IMR-90 (cell line): ENCODE results near the gene FOXP1. TPM values are rescaled to one million over a fixed set of nuclear protein-coding genes. Genes with fewer than 3 reads are reported as not detected.

ENCODE experiments used
- ATAC-seq: fragments of 200-7000 bp; cut with Tn5 transposase; 2 replicates; pipeline ENCODE4 v1.9.1; 2020; ENCODE audit warnings: low read depth, mild to moderate bottlenecking, moderate library complexity
- BruUV-seq: library from RNA; stranded (reverse); fragments of 400-500 nt; replicated peaks from 2 replicates; lab custom pipeline; 2021; lab: Mats Ljungman, UMichigan
- CTCF ChIA-PET: fragments of 300-600 bp; formaldehyde crosslinking; extraction: SDS; loops from one replicate; lab custom pipeline; 2021; ENCODE audit warnings: antibody characterized with exemption; lab: Yijun Ruan, JAX
- POLR2A ChIA-PET: fragments of 300-600 bp; sonication (Branson Sonifier 250); formaldehyde crosslinking; loops from one replicate; lab custom pipeline; 2022; ENCODE audit warnings: antibody characterized with exemption; ENCODE audit not compliant: unreplicated experiment; lab: Charles Lee
- DNase-seq: peaks from one replicate; pipeline ENCODE4 v3.0.0; 2013
- H2AFZ ChIP-seq: replicated peaks from 2 replicates; pipeline ENCODE3; 2013; ENCODE audit warnings: low read length, mild to moderate bottlenecking; ENCODE audit not compliant: poor library complexity
- H2AK5ac ChIP-seq: 2 replicates; pipeline ENCODE4 v1.6.1; 2013; ENCODE audit warnings: low read depth, low read length, inconsistent platforms
- H2AK9ac ChIP-seq: replicated peaks from 2 replicates; pipeline ENCODE3; 2013; ENCODE audit warnings: mild to moderate bottlenecking, low read depth, low read length, moderate library complexity; ENCODE audit not compliant: poor library complexity
- H2BK120ac ChIP-seq: 2 replicates; pipeline ENCODE4 v1.6.1; 2013; ENCODE audit warnings: low read depth, low read length, inconsistent platforms
- H2BK15ac ChIP-seq: 3 replicates; pipeline ENCODE4 v1.6.1; 2013; ENCODE audit warnings: low read depth, low read length, inconsistent platforms
- H2BK20ac ChIP-seq: 2 replicates; pipeline ENCODE4 v1.6.1; 2013; ENCODE audit warnings: low read depth, mild to moderate bottlenecking, inconsistent platforms, low read length, moderate library complexity
- H2BK5ac ChIP-seq: 2 replicates; pipeline ENCODE4 v1.6.1; 2013; ENCODE audit warnings: mild to moderate bottlenecking, low read depth, low read length, inconsistent platforms; ENCODE audit not compliant: poor library complexity, severe bottlenecking
- H3K14ac ChIP-seq: replicated peaks from 2 replicates; pipeline ENCODE4 v1.6.1; 2013; ENCODE audit warnings: low read depth, low read length, inconsistent platforms
- H3K18ac ChIP-seq: 2 replicates; pipeline ENCODE4 v1.6.1; 2013; ENCODE audit warnings: low read depth, low read length, control low read depth
- H3K23ac ChIP-seq: 2 replicates; pipeline ENCODE4 v1.6.1; 2013; ENCODE audit warnings: low read depth, low read length, inconsistent platforms
- H3K27ac ChIP-seq: 2 replicates; pipeline ENCODE4 v1.5.1; 2013; ENCODE audit warnings: mild to moderate bottlenecking, control low read depth, low read length; ENCODE audit not compliant: insufficient read depth
- H3K27me3 ChIP-seq: 2 replicates; pipeline ENCODE4 v1.6.1; 2013; ENCODE audit warnings: low read length; ENCODE audit not compliant: control insufficient read depth, insufficient read depth
- H3K36me3 ChIP-seq: 2 replicates; pipeline ENCODE4 v1.6.1; 2013; ENCODE audit warnings: low read length, mixed read lengths; ENCODE audit not compliant: control insufficient read depth, insufficient read depth
- H3K4ac ChIP-seq: 2 replicates; pipeline ENCODE4 v1.6.1; 2013; ENCODE audit warnings: low read depth, low read length, inconsistent platforms
- H3K4me1 ChIP-seq: 2 replicates; pipeline ENCODE4 v1.6.1; 2013; ENCODE audit warnings: low read length, mixed read lengths; ENCODE audit not compliant: control insufficient read depth, insufficient read depth
- H3K4me2 ChIP-seq: 2 replicates; pipeline ENCODE4 v1.6.1; 2013; ENCODE audit warnings: low read depth, mild to moderate bottlenecking, control low read depth, low read length, moderate library complexity
- H3K4me3 ChIP-seq: 2 replicates; pipeline ENCODE4 v1.5.1; 2013; ENCODE audit warnings: low read depth, mild to moderate bottlenecking, control low read depth, low read length, moderate library complexity; ENCODE audit not compliant: insufficient read depth
- H3K56ac ChIP-seq: 2 replicates; pipeline ENCODE4 v1.6.1; 2013; ENCODE audit warnings: low read length, inconsistent platforms; ENCODE audit not compliant: insufficient read depth; ENCODE audit errors: extremely low read depth
- H3K79me1 ChIP-seq, 2 experiments: 2 replicates each; pipeline ENCODE4 v1.6.1; 2013; ENCODE audit warnings: low read length in 2 of 2, inconsistent platforms in 1 of 2, low read depth in 1 of 2
- H3K9ac ChIP-seq: 2 replicates; pipeline ENCODE4 v1.6.1; 2013; ENCODE audit warnings: low read depth, low read length, control low read depth
- H3K9me1 ChIP-seq: 2 replicates; pipeline ENCODE4 v1.6.1; 2013; ENCODE audit warnings: low read length, inconsistent platforms; ENCODE audit not compliant: insufficient read depth
- H3K9me3 ChIP-seq: 2 replicates; pipeline ENCODE4 v1.6.1; 2013; ENCODE audit warnings: low read length; ENCODE audit not compliant: control insufficient read depth, insufficient read depth
- H4K20me1 ChIP-seq: 2 replicates; pipeline ENCODE4 v1.6.1; 2013; ENCODE audit warnings: low read length, inconsistent platforms; ENCODE audit not compliant: insufficient read depth
- H4K5ac ChIP-seq: 2 replicates; pipeline ENCODE4 v1.6.1; 2013; ENCODE audit warnings: mild to moderate bottlenecking, low read depth, low read length, control low read depth
- H4K8ac ChIP-seq, 2 experiments: 2 replicates each; pipeline ENCODE4 v1.6.1; 2013; ENCODE audit warnings: low read depth in 2 of 2, low read length in 2 of 2, control low read depth in 1 of 2, inconsistent platforms in 1 of 2
- H4K91ac ChIP-seq: 2 replicates; pipeline ENCODE4 v1.6.1; 2013; ENCODE audit warnings: low read depth, low read length, inconsistent platforms; ENCODE audit not compliant: insufficient read depth
- MAZ ChIP-seq: IDR thresholded peaks from 2 replicates; pipeline ENCODE4 v1.6.1; 2012; ENCODE audit warnings: low read depth, mild to moderate bottlenecking, low read length, improper control_type of control experiment, moderate library complexity, borderline replicate concordance
- NFE2L2 ChIP-seq: fragments of 150-350 bp; IDR thresholded peaks from 2 replicates; pipeline ENCODE4 v1.6.1; 2016; ENCODE audit warnings: low read depth, mild to moderate bottlenecking, low read length
- WGBS, 2 experiments: methylation state at CpG; one replicate each; pipeline versions ENCODE4 v1.1.5 to v1.1.7; 2013; ENCODE audit warnings: missing lambda C conversion rate in 2 of 2; ENCODE audit not compliant: insufficient read length in 1 of 2; ENCODE audit errors: extremely low coverage in 2 of 2; 5-methylcytosine and 5-hydroxymethylcytosine counted together
- dilution Hi-C: fragments of 300-500 bp; cut with HindIII; formaldehyde crosslinking; loops from one replicate; pipeline ENCODE4 v1.14.3; 2018; ENCODE audit warnings: low sequenced_read_pairs; ENCODE audit not compliant: unreplicated experiment
- in situ Hi-C: fragments of 300-500 bp; cut with MboI; formaldehyde crosslinking; loops from 3 replicates; pipeline ENCODE4 v1.14.3; 2019; ENCODE audit warnings: low sequenced_read_pairs, inconsistent platforms, mixed read lengths
- intact Hi-C: fragments of 100-400 bp; cut with micrococcal nuclease; formaldehyde crosslinking; loops from 2 replicates; pipeline ENCODE4 v1.10.0; 2022
- polyA plus RNA-seq, 3 experiments: library from polyadenylated mRNA; depleted of rRNA; stranded (reverse); fragments of >200 nt; gene quantifications; 2 replicates each; pipeline ENCODE4 v1.2.3, GENCODE V29; 2012; ENCODE audit warnings: low replicate concordance in 1 of 3
- total RNA-seq: library from RNA; depleted of rRNA; stranded (reverse); fragments of >200 nt; gene quantifications from 2 replicates; pipeline ENCODE4 v1.2.3, GENCODE V29; 2012

FOXP1 gene
- total and polyA plus RNA-seq, 2 of the 4 experiments (the other 2 are of a cell fraction): 37.0 to 132 TPM

DNA sequence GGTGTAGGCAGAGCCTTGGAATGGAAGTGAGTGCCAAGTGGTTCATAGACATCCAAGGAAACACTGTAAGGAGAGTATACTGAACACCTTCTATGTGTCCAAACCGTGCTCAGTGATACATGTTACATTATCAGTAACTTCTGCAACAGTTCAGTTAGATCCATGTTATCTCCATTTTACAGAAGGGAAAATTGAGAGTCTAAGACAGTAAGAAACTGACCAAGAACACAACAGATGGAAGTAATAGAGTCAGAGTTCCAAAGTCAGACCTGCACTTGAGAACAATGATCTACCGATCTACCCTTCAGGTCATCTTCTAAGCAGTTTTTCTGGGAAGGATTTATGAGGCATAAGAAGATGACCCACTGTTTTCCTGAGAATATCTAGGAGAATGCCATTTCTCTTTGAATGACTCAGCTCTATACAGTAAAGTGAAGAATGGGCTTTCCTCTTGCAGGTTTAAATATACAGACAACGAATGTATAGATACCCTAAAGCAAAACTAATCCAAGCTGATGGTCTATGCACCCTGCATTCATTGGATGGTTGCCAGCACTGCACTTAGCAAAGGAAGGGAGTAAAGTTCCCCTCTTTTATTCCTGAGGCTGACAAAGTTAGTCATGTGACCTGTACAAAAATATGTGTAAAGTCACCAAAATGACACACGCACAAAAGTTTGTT, 667.0 kb downstream of the FOXP1 start:
- no peak overlapping the region; the same call in 1 of the 2 replicates for H3K4me2 ChIP-seq
- dilution Hi-C loops: no loop called here

More for the DNA sequence above, 667.0 kb downstream of the FOXP1 start:
- CTCF ChIA-PET: interaction anchor here (0.6 kb wide), 1 partner anchor 366 kb away, joined by 3 read pairs; no protein-coding TSS in a partner anchor
- H2BK20ac ChIP-seq: no peak overlapping the region
- no peak overlapping the region for H3K4me3 ChIP-seq
- no peaks in the 10 kb centered on the region for H3K9me3 ChIP-seq
- no peak overlapping the region for H3K23ac ChIP-seq
- H3K9me1 ChIP-seq: no peaks in the 10 kb centered on the region
- intact Hi-C loops: no loop called here
- TF ChIP-seq NFE2L2 (peak; percentile 24; the same call in 1 of the 2 replicates), MAZ (no peak)
- no peak overlapping the region for H3K18ac ChIP-seq
- no peaks in the 10 kb centered on the region for H4K20me1 ChIP-seq
- no peak overlapping the region for H3K56ac ChIP-seq
- H3K27me3 ChIP-seq: no peaks in the 10 kb centered on the region
- H3K27ac ChIP-seq: no peak overlapping the region
- H3K9ac ChIP-seq: no peak overlapping the region
- no peak overlapping the region for H4K5ac ChIP-seq
- no peak overlapping the region for H4K91ac ChIP-seq
- no peaks in the 10 kb centered on the region for H3K79me1 ChIP-seq
- no peak overlapping the region for H2BK5ac ChIP-seq
- POLR2A ChIA-PET: no interaction called here
- H2AK5ac ChIP-seq: no peak overlapping the region
- H2AFZ ChIP-seq: no peak overlapping the region
- H2BK120ac ChIP-seq: no peak overlapping the region
- WGBS, 2 experiments: no CpG with 5 or more reads among the region's 4 CpGs
- H3K14ac ChIP-seq: no peak overlapping the region
- H3K36me3 ChIP-seq: no peaks in the 10 kb centered on the region
- H3K4me1 ChIP-seq: no peaks in the 10 kb centered on the region
- H2BK15ac ChIP-seq: no peak overlapping the region
- no peak overlapping the region for H4K8ac ChIP-seq
- ATAC-seq: no peak
- no peak overlapping the region for H3K4ac ChIP-seq
- peak; percentile 8 for DNase-seq
- in situ Hi-C loops: no loop called here
- no TSS peak for BruUV-seq
- no peak overlapping the region for H2AK9ac ChIP-seq
